Neutrophil (primary cell): Measurements from ENCODE around the gene CDH15.

Experiments used
- H3K27ac ChIP-seq: fragments of 200-600 bp; sonication (generic); 2 replicates; pipeline ENCODE4 v1.5.1; 2016; ENCODE audit warnings: mild to moderate bottlenecking, moderate library complexity
- H3K27me3 ChIP-seq: fragments of 200-600 bp; sonication (generic); 2 replicates; pipeline ENCODE4 v1.6.0; 2016; ENCODE audit warnings: mild to moderate bottlenecking
- H3K36me3 ChIP-seq: fragments of 200-600 bp; sonication (generic); 2 replicates; pipeline ENCODE4 v1.5.1; 2017
- H3K4me1 ChIP-seq, 2 experiments: fragments of 200-600 bp in 1 of 2; sonication (generic) in 1 of 2; 1 replicate in 1 of 2; 2 replicates in 1 of 2; pipeline versions ENCODE4 v1.5.1 to v1.6.1; 2013 to 2016; ENCODE audit warnings: low read depth in 1 of 2, low read length in 1 of 2, mild to moderate bottlenecking in 1 of 2, moderate library complexity in 1 of 2; ENCODE audit not compliant: control insufficient read depth in 1 of 2, insufficient read depth in 1 of 2
- H3K4me3 ChIP-seq, 2 experiments: fragments of 200-600 bp in 1 of 2; sonication (generic) in 1 of 2; 1 replicate in 1 of 2; 2 replicates in 1 of 2; pipeline ENCODE4 v1.5.1; 2013 to 2016; ENCODE audit warnings: low read depth in 1 of 2, low read length in 1 of 2, mild to moderate bottlenecking in 1 of 2, moderate library complexity in 1 of 2
- H3K9me3 ChIP-seq: fragments of 200-600 bp; sonication (generic); 2 replicates; pipeline ENCODE4 v1.5.1; 2016
- CTCF ChIP-seq: fragments of 200-600 bp; sonication (generic); IDR thresholded peaks from 2 replicates; pipeline ENCODE4 v1.5.1; 2016; ENCODE audit warnings: antibody characterized with exemption

CDH15 gene

DNA sequence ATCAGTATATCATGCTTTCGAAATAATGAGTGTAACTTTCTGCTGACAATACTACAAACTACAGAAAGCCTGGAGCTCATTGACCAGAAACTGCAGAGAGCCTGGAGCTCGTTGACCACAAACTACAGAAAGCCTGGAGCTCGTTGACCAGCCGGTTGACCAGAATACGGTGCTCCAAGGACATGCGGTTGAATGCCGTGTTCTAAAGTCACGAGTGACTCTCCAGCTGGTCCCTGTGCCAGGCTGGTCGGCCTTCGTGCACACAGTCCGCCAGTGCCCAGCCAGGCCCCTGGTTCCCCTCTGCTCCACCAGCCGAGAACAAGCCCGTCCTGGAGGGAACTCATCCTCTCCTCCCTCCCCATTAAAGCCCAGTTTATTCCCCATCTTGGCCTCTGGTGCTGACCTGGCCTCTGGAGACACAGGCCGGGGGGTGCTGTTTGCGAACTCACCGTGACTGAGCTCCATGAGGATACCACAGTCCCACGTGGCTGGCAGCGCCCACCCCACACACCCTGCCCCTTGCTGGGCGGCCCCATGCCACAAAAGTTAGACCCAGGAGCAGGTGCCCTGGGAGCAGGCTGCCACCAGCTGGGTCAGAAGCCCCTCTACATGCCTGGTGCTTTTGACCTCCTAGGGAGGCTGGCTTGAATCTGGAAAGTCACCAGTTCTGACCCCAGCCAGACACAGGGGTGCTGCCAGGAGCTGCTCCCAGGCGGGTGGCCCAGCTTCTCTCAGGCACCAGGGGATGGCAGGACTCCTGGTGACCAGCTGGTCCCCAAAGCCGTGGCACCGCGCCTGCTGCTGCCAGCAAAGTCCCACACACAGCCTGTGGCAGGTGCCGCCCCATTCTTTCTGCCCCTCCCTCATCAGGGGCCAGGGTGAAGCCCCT, 15.5 kb upstream of the CDH15 start:
- no peaks in the 10 kb centered on the region for H3K4me1 ChIP-seq
- H3K36me3 ChIP-seq: peaks cover 12% of the 10 kb centered on the region
- peaks cover 22% of the 10 kb centered on the region for H3K27me3 ChIP-seq
- no peak for TF ChIP-seq CTCF
- no peak overlapping the region for H3K27ac ChIP-seq
- H3K4me3 ChIP-seq: no peak overlapping the region
- no peaks in the 10 kb centered on the region for H3K9me3 ChIP-seq

DNA sequence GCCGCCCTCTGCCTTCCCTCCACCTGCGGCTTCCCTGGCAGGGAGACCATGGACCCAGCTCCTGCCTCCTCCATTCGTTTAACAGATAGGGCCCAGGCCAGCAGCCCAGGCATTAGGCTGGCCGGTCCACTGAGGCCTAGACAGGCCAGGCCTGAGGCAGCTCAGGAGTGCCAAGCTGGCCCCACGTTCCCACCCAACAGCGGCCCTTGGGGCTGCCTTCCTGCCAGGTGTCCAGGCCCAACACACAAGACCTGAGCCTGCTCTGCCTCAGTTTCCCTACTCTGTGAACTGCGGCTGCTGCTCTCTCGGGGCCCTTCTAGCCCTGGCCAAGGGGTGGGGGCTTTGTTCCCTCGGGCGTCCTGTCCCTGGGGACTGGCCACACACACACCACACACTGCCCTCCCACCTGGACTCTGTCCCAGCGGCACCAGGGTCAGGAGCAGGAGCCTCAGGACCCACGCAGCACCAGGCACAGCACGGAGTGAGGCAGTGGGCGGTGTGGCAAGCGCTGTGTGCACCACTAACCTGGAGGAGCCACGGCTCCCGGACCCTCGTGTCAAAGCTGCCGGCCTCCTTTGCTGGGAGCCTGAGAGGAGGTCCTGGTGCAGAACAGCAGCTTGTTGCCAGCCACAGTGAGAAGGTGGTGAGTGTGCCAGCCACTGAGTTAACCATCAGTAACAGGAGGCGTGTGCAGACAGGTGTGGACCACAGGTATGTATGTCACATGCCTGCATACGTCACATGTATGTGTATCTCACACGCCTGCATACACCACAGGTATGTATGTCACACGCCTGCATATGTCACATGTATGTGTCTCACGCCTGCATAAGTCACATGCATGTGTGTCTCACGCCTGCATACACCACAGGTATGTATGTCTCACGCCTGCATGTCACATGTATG, 14.6 kb upstream of the CDH15 start:
- no peaks in the 10 kb centered on the region for H3K4me1 ChIP-seq
- peaks cover 22% of the 10 kb centered on the region for H3K27me3 ChIP-seq
- H3K4me3 ChIP-seq: no peak overlapping the region
- no peaks in the 10 kb centered on the region for H3K9me3 ChIP-seq
- no peak overlapping the region for H3K27ac ChIP-seq
- no peak for TF ChIP-seq CTCF
- H3K36me3 ChIP-seq: peaks cover 7% of the 10 kb centered on the region

DNA sequence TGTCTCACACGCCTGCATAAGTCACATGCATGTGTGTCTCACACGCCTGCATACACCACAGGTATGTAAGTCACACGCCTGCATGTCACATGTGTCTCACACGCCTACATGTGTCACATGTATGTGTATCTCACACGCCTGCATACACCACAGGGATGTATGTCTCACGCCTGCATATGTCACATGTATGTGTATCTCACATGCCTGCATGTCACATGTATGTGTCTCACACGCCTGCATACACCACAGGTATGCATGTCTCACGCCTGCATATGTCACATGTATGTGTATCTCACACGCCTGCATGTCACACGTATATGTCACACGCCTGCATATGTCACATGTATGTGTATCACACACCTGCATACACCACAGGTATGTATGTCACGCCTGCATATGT, 13.8 kb upstream of the CDH15 start:
- Histone ChIP-seq H3K27ac (no peak overlapping the region), H3K4me3 (no peak overlapping the region), H3K4me1 (no peaks in the 10 kb centered on the region), H3K36me3 (no peaks in the 10 kb centered on the region), H3K27me3 (peaks cover 22% of the 10 kb centered on the region), H3K9me3 (no peaks in the 10 kb centered on the region)
- TF ChIP-seq CTCF: no peak

GRCh38 chr16:89159066-89159849, 12.3 kb upstream of the CDH15 start:
- Histone ChIP-seq H3K27me3 (peaks cover 22% of the 10 kb centered on the region), H3K27ac (no peak overlapping the region), H3K36me3 (no peaks in the 10 kb centered on the region), H3K9me3 (no peaks in the 10 kb centered on the region), H3K4me3 (no peak overlapping the region), H3K4me1 (no peaks in the 10 kb centered on the region)
- no peak for TF ChIP-seq CTCF

DNA sequence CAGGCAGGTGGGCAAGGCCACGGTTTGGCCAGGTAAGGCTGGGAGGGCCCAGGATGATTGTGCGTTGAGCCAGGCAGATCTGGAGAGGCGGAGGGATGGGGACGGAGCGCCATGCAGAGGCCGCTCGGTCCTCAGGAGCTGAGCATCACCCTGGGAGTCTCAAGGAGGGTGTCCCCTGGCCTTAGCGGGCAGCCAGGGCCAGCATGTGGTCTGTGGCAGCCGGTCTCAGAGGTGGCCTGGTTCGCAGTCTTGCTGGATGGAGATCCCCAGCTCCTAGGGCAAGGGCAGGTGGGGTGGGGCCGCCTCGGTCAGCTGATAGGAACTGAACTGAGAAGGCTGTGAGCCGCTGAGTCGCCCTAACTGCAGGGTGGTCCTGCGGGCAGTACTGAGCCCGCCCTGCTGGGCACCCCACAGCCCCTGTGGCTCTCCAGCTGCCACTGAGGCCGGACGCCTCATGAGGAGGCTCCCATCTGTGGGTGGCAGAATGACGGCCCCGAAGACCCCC, 11.6 kb upstream of the CDH15 start:
- TF ChIP-seq CTCF: no peak
- Histone ChIP-seq H3K27ac (no peak overlapping the region), H3K9me3 (no peaks in the 10 kb centered on the region), H3K4me1 (no peaks in the 10 kb centered on the region), H3K4me3 (no peak overlapping the region), H3K36me3 (no peaks in the 10 kb centered on the region), H3K27me3 (peaks cover 22% of the 10 kb centered on the region)
